ENCODE data around the gene UHRF2.

DNA sequence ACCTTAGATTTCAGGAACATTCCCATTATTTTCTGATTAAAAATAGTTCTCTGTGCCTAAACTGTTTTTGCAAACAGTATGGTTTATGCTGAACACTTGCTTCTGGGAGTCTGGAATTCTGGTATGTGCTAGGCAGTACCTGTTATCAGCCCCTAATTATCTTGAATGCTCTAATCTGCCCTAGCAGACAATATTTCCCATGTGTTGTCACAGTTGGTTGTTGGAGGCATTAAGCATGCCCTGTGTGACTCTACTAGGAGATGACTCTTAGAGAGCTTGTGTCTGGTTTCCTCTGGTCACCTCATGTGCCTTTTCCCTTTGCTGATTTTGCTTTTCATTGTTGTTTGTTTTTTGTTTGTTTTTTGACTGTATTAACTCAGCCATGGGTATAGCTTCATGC lies 36.6 kb downstream of the UHRF2 start:
- TF ChIP-seq, protein P1, sequence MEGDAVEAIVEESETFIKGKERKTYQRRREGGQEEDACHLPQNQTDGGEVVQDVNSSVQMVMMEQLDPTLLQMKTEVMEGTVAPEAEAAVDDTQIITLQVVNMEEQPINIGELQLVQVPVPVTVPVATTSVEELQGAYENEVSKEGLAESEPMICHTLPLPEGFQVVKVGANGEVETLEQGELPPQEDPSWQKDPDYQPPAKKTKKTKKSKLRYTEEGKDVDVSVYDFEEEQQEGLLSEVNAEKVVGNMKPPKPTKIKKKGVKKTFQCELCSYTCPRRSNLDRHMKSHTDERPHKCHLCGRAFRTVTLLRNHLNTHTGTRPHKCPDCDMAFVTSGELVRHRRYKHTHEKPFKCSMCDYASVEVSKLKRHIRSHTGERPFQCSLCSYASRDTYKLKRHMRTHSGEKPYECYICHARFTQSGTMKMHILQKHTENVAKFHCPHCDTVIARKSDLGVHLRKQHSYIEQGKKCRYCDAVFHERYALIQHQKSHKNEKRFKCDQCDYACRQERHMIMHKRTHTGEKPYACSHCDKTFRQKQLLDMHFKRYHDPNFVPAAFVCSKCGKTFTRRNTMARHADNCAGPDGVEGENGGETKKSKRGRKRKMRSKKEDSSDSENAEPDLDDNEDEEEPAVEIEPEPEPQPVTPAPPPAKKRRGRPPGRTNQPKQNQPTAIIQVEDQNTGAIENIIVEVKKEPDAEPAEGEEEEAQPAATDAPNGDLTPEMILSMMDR (IDR thresholded peaks at IDR 0.05; ENCODE audit: low read length), result no peak
- no peak for TF ChIP-seq EZH2 (optimal IDR thresholded peaks at IDR 0.05; ENCODE audit: low read depth, low read length)
- no peak for TF ChIP-seq EZH2phosphoT487 (IDR thresholded peaks at IDR 0.05; ENCODE audit: low read length)

Data from MM.1S (cell line).